Measurements from ENCODE around the gene PHF13.

DNA sequence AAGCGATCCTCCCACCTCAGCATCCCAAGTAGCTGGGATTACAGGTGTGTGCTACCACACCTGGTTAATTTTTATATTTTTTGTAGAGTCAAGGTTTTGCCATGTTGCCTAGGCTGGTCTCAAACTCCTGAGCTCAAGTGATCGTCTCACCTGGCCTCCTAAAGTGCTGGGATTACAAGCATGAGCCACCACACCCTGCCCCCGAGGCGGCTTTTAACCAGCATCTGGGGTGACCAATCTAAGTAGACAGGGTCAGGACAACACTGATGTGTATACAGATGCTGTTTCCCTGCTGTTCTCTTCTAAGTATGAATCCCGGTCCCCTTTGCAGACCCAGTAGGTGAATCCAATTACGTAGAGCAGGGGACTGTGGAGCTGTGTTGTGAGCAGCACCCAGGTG is 35.0 kb downstream of the PHF13 start:
- no peak for TF ChIP-seq POLR2A (IDR thresholded peaks at IDR 0.05; ENCODE audit: low read length)
- TF ChIP-seq, protein P1, sequence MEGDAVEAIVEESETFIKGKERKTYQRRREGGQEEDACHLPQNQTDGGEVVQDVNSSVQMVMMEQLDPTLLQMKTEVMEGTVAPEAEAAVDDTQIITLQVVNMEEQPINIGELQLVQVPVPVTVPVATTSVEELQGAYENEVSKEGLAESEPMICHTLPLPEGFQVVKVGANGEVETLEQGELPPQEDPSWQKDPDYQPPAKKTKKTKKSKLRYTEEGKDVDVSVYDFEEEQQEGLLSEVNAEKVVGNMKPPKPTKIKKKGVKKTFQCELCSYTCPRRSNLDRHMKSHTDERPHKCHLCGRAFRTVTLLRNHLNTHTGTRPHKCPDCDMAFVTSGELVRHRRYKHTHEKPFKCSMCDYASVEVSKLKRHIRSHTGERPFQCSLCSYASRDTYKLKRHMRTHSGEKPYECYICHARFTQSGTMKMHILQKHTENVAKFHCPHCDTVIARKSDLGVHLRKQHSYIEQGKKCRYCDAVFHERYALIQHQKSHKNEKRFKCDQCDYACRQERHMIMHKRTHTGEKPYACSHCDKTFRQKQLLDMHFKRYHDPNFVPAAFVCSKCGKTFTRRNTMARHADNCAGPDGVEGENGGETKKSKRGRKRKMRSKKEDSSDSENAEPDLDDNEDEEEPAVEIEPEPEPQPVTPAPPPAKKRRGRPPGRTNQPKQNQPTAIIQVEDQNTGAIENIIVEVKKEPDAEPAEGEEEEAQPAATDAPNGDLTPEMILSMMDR (IDR thresholded peaks at IDR 0.05), result no peak
- no peak for TF ChIP-seq HDAC2 (IDR thresholded peaks at IDR 0.05)
- no peak for TF ChIP-seq ZSCAN20 (CRISPR knock-in tag; IDR thresholded peaks at IDR 0.05)
- TF ChIP-seq FOSL2 (IDR thresholded peaks at IDR 0.05), result no peak
- no peak for TF ChIP-seq FOSL2 (CRISPR knock-in tag; IDR thresholded peaks at IDR 0.05)
- TF ChIP-seq, protein P2, sequence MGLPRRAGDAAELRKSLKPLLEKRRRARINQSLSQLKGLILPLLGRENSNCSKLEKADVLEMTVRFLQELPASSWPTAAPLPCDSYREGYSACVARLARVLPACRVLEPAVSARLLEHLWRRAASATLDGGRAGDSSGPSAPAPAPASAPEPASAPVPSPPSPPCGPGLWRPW (IDR thresholded peaks at IDR 0.05), result no peak
- no peak for TF ChIP-seq FOXS1 (CRISPR knock-in tag; IDR thresholded peaks at IDR 0.05)
- TF ChIP-seq EP300 (IDR thresholded peaks at IDR 0.05), result no peak
- TF ChIP-seq MYC (IDR thresholded peaks at IDR 0.05; ENCODE audit: borderline replicate concordance, low read length), result no peak
- TF ChIP-seq HMGXB4 (CRISPR knock-in tag; IDR thresholded peaks at IDR 0.05; ENCODE audit: borderline replicate concordance), result no peak
- no peak for TF ChIP-seq ESRRA (IDR thresholded peaks at IDR 0.05; ENCODE audit: borderline replicate concordance, low read length)
- no peak for TF ChIP-seq ELK1 (IDR thresholded peaks at IDR 0.05; ENCODE audit: low read depth, low read length)

Data from A549 (cell line).